Measurements from ENCODE around the gene HOXD4. TPM values are rescaled to one million over a fixed set of nuclear protein-coding genes. Genes with fewer than 3 reads are reported as not detected.

HOXD4 gene
- total RNA-seq, 1 donor from 2014 or later, result 22.4 TPM

DNA sequence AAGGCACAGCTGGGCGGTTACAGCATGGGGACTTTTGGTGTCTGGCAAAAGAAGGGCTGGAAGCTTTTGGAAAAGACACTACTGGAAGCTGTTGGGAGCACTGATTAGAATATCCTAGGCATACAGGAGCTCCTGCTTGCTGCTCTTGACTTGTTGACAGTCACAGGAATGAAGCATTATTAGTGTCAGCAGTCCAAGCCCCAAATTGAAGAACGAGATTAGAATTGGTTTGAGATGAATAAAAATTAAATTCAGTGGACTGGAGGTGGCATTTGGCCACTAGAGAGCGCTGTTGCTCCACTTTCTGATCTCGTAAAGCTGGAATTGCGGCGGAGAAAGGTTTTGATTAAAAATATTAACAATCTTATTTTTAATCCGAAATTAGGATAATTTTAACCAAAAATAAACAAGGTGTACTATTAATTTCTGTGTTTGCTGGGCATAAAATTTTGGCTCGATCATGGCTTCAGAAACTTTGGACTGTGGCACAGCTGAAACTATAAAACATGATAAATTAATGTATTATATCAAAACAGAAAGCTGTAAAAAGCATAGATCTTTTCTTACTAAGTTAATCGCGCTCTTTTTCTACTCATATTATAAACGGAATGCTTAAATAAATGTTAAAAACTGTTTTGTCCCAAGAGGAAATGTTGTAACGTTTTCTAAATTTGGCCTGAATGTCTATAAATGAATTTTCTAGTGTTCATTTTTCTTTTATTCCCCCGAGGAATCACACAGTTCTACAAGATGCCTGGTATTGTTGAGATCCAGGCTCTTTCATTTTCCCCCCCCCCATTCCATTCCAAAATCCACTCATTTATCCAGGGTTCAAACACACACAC, 24.2 kb upstream of the HOXD4 start:
- peak; percentile 80 for DNase-seq (ENCODE audit: low spot score)

DNA sequence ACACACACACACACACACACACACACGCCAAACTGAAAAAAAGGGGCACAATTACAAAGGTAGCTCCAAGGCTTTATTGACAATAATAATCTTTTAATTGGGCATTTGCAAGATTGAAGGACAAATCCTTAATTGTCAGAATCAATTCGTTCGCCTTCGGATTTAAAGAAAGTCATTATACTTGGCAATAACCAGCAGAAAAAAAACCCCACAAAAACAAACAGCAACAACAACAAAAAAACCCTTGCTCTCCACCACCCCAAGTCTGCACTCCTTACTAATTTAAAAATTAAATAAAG, 23.6 kb upstream of the HOXD4 start:
- no peak for DNase-seq (ENCODE audit: low spot score)

DNA sequence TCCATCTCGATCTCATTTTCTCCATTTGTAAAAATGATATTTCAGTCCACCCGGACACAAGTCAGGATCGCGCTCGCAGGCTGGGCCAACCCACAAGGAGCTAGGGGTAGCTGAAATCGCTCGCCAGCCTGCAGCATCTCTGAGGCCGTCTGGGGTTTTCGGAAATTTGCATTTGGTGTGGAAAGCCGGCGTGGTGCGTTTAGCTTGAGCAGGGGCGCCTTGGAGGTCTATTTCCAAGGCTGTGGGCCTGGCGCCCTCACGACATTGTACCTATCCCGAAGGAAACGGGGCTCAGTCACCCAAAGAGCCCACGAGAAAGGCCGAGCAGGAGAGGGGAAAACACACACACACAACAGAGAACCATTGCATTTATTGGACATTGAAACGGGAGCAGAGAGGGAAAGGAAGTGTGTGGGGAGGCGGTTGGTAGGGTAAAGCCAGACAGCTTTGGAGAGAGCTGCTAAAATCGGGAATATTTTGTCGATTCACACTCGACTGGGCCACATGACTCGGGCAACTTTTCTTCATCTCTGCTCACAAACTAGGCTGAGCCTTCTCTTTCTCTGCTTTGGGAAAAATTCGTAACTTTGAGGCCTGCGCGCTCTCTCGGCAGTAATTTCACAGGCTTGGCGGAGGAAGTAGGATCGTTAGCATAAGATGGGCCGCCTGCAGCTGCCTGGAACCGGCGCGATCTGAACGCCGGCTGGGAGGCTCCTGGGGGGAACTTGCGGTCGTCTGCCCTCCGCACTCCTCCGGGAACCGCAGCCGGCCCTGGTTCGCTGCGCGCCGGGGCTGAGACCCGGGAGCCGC, 23.0 kb upstream of the HOXD4 start:
- DNase-seq (ENCODE audit: low spot score), result no peak

DNA sequence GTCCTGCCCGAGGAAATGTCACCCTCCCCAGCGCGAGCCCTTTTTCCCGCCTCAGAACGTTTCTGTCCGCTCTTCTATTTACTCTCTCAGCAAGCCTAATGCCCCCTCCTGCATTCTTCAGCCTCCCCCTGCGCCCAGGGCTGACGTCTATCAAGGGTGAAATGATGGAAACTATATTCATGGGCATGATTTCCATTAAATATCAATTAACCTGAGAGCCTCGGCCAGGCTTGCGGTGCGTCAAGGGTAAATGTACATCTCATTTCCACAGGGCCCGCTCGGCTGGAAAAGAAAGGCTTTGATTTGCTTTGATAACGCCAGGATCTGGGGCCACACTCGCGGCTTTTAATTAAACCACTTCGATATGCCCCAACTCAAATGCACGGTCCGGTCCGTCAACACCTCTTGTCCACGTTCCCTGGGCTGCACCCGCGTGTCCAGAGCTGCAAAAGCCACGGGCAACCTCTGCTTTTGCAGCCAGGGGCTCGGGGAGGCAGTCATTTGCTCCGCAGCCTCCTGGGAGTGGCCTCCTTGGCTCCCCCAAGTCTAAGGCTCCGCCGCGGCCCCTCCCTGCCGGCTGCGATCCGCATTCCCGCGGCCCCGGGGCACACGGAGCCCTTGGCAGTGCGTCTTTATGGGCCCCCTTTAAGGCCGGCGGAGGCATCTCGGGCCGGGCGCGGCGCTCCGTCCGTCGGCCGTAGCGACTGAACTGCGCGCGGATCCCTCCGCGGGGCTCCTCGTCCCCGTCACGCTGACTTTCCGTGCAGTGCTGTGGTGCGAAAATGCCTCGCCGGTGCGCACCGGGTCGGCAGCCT, 22.2 kb upstream of the HOXD4 start, which contains the start of gene HOXD8:
HOXD8 (plus strand) TSS at position 724 of the 815 bp plus-strand sequence. CDS start 662 bp downstream, outside the sequence.
- DNase-seq (ENCODE audit: low spot score), result peak; percentile 87

DNA sequence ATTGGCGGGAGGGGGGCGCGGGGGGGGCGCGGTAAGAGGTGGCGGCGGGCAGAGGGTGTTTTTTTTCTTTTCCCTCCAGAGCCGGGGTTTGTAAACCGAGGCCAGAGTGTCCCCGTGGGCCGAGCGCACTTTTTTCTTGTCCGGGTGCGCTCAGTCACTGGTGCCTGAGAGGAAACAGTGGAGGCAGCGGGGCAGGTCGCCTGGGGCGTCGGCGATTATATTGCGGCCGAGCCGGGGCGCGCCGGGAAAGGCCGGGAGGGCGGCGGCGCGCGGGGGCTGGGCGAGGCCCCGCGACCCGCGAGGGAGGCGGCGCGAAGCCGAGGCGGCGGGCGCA, 21.6 kb upstream of the HOXD4 start:
- no peak for DNase-seq (ENCODE audit: low spot score)

DNA sequence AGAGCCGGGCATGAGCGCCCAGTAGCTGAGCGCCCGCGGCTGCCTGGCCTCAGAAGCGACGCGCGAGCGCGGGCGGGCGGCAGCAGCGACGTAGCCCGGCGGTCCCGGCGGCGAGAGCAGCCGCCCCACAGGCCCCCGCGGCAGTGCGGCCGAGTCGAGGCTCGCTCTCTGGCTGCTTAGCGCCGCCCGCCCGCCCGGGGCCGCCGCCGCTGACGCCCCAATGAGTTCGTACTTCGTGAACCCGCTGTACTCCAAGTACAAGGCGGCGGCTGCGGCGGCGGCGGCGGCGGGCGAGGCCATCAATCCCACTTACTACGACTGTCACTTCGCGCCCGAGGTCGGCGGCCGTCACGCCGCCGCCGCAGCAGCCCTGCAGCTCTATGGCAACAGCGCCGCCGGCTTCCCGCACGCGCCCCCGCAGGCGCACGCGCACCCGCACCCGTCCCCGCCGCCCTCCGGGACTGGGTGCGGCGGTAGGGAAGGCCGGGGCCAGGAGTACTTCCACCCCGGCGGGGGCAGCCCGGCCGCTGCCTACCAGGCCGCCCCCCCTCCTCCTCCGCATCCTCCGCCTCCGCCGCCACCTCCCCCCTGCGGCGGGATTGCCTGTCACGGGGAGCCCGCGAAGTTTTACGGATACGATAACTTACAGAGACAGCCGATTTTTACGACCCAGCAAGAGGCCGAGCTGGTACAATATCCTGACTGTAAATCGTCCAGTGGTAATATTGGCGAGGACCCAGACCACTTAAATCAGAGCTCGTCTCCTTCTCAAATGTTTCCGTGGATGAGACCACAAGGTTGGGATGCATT, 21.0 kb upstream of the HOXD4 start:
- peak; percentile 71 for DNase-seq (ENCODE audit: low spot score)

DNA sequence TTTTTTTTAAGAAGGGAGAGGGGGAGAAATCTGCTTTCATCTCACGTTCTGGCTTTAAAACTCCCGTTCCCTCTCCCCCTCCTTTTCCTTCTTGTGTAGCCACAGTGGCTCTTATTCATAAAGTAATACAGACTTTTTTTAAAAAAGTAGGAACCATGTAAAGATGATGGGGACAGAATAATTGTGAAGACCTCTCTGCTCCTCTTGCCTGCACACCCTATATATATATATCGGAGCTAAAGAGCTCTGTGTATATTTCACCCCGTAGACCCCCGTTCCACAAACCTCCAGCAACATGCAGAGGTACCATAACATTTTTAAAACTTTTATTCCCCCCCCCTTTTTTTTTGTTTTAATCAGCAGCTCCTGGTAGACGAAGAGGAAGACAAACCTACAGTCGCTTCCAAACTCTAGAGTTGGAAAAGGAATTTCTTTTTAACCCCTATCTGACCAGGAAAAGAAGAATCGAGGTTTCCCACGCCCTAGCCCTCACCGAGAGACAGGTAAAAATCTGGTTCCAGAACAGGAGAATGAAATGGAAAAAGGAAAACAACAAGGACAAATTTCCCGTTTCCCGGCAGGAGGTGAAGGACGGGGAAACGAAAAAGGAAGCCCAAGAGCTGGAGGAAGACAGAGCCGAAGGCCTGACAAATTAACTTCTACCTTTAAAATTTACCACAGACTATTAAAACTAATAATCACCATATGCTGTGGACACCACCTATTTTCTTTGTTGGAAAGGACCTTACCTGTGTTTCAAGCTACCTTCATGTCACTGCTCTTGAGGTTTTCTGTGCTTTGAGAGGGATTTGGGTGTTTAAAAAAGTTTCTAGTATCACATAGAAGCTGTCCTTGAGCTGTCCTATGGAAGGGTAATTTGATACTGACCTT, 20.1 kb upstream of the HOXD4 start:
- no peak for DNase-seq (ENCODE audit: low spot score)

DNA sequence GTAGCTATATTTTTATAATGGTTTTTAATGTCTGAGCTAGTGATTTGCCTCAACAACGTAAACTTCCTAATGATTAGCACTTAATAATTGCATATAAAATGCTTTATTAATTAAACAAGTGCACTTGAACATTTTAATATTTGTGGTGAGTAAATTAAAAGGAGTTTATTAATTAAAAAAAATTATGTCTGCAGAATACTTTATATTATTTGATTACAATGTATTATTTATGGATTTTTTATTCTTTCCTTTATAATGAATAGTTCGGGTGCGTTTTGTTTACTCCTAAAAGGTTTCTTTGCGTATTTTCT, 19.5 kb upstream of the HOXD4 start:
- no peak for DNase-seq (ENCODE audit: low spot score)

DNA sequence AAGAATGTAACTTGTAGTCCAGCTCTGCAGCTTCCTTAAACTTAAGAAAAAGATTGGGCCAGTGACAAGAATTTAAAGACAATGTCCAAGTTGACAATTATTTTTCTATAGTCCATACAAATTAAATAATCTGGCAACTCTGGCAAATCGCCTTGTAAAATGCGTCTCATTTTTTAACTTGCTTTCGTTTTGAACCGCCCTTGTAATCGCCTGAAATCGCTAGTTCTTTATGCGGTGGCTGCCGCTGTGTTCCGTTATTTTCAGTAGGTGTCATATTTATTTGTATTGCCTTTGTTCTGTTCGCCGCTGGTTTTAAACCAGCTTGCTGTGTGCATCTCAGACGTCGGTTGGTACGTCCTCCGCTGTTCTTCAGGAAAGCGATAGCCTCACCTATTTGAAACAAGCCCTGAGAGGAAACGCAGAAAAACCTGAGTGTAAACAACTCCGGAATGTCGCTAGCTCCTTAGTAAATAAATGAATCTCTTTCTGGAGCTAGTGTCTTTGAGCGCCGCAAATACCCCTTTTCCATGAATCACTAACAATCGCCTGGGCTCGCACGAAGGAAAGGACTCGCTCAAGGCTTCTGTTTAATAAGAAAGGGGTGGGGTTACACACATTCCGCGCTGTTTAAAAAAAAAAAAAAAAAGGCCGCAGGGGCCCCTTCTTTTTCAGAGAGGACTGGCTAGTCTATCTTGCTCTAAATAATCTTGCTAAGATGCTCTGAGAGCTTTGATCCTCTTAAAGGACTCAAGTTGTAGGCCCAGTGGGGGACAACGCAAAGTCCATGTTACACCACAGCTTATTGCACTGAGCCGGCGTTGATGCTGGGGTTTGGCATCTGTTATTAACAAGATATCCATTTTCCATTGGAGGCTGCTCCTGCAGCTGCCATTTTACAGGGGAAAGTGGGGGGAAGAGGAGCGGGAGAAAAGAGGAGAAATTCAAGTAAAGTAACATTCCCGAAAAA, 18.9 kb upstream of the HOXD4 start:
- peak; percentile 43 for DNase-seq (ENCODE audit: low spot score)

DNA sequence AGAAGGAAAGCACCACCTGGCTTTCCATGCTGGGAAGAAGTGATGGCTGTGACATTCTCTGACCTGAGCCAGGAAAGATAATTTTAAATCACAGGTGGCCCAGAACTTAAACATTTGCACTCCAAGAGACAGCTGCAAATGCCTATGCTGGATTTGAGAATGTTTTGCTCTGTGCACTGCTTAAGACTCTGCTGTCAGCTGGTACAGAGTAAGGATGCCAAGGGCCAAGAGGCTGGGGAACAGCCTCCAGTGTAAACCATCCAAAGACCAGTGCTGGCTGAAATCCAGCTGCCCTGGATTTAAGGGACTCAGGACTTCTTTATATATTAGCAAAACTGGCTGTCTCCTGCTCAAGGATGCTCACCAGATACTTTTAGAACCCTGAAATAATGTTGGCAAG, 18.0 kb upstream of the HOXD4 start:
- DNase-seq (ENCODE audit: low spot score), result peak; percentile 43

DNA sequence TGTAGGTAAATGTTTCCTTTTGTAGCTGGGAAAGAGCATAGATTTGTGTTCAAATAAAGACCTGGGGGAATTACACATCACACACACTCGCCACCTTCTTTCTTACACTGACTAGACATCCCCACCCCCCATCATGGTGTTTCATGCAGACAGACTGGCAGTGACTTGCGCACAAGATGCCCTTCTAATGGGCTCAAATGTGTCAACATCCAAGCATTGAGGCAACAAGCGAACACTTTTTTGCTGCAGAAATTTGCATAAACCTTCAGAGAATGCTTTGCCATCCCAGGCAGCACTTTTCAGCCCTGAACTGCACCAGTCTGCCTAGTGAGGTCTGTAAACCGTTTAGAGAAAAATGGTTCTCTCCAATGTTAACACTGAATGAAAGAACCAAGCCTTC, 17.3 kb upstream of the HOXD4 start:
- DNase-seq (ENCODE audit: low spot score), result no peak

DNA sequence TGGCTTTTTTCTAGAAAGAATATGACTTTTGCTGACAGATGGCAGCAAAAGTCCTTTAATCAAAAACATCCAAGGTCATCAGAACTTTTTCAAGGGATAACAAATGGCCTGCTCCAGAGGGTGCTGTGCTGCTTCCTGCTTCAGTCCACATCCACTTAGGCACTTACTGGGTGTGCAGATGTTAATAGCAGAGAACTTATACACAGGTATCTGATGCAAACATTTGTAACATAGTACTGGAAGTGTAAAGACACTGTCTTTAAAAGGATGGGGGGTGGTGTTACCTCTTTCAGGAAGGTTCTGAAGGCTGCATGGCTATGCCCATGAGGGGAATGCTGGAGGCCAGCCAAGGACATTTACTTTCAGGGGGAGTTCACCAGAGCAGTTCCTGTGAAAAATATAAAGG, 16.3 kb upstream of the HOXD4 start:
- no peak for DNase-seq (ENCODE audit: low spot score)

DNA sequence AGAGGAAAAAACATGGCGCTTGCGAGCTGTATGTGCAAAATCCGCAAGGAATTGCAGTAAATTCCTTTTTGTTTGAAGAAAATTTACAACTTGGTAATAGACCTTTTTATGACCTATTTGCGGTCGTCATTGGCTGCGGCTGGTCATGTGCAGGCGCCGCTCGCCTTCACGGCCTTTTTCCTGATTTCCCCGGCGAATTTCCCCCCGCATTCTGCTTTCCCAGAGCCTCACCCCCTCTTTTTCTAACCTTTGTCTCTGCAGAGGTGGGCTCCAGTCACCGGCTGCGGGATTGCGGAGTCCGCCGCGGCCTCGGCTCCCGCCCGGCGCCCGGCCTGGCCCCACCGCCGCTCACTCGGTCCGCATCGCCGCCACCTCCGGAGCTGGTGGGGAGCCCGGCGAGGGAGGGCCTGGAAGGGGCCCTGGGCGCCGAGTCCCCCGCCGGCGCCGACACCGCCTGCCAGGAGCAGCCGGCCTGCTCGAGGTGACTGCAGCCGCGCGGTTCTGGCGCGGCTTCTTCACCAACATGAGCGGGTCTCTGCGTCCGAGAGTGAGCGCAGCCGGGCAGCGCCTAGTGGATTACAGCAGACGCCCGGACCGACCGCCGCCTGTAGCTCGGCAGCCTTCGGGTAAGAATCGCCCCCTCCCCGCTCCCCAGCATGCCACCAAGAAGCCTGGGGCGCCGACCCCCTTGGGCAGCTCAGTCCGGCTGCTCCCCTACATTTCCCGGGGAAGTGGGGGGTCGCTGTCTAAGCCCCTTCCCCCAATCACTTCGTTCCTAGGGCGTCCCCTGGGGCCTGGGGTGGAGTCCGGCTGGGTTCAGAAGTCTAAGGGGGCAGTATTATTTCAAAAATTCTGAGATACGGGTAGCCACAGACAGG, 14.7 kb upstream of the HOXD4 start:
- peak; percentile 51 for DNase-seq (ENCODE audit: low spot score)

DNA sequence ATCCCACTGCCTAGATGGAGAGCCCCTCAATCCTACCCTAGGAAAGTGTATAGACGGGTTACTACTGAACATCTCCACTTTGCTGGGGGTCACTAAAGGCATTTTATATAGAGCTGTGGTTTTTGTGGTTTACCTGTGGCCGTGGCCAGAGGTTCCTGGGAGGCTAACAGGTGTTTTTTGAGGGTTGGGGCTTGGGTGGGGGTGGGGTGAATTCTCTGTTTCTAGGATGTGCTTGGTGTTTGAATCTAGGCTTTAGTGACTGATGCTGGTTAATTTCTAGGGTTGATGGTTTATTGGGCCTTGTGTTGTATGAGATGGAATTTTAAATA, 14.1 kb upstream of the HOXD4 start:
- DNase-seq (ENCODE audit: low spot score), result no peak

DNA sequence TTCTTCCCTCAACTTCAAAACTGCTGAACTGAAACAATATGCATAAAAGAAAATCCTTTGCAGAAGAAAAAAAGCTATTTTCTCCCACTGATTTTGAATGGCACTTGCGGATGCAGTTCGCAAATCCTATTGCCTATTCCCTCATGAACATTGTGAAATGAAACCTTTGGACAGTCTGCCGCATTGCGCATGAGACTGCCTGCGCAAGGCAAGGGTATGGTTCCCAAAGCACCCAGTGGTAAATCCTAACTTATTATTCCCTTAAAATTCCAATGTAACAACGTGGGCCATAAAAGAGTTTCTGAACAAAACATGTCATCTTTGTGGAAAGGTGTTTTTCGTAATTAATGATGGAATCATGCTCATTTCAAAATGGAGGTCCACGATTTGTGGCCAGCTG, 13.4 kb upstream of the HOXD4 start:
- DNase-seq (ENCODE audit: low spot score), result no peak

DNA sequence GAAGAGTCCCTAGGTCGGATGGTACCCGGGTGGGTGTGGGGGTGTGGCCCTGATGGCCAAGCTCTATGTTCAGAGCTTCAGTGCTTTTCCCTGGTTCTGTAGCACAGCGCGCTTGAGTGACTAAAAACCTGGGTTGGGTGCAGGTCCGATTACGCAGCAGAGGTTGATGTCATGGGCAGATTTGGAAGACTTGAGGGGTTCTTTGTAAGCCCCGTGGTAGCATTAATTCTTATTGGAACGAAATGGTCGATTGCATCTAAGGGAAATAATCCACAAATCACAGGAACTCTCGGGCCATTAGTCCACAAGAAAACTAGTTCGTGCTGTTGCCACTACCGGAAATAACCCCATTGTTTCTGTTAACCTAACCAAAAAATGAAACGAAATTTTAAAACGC, 12.8 kb upstream of the HOXD4 start:
- DNase-seq (ENCODE audit: low spot score), result peak; percentile 44

DNA sequence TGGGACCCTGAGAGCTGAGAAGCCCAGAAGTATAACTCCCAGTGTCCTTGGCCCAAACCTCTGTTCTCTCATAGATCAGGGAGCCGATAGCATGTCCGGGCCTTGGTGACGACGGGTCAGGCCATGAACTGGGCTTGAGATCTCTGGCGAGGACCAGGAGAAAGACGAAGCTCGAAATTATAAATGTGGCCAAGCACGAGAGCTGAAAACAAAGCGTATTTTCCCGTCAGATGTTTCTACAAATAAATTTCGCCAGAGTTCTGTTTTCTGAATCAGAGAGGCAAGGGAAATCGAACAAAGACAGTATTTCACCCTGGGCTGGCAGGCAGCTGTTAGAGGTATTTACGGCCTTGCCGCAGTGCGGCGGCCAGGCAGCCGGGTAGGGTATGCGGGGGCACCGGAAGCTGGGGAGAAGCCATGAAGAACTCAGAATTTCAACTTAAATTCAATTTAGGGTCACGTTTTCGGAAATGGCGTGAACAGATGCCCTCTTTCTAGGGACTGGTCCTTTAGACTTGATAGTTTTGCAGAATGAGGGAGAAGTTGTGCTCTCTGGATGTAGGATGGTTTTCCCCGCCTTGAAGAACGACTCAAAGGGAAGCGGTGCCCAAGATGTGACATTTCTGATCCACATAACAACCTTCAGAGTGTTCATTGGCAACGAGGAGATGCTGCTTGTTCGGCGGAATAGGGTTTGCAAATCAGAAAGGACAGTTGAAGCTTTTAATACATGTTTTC, 12.3 kb upstream of the HOXD4 start:
- DNase-seq (ENCODE audit: low spot score), result peak; percentile 42
